HG03432 (cell line): ENCODE results near the gene FANCM.

ENCODE experiments used
- ATAC-seq: cut with Tn5 transposase; IDR thresholded peaks from one replicate; pipeline ENCODE4 v1.9.1; 2021; ENCODE audit warnings: mild to moderate bottlenecking, moderate library complexity; ENCODE audit not compliant: unreplicated experiment

Gene FANCM, protein sequence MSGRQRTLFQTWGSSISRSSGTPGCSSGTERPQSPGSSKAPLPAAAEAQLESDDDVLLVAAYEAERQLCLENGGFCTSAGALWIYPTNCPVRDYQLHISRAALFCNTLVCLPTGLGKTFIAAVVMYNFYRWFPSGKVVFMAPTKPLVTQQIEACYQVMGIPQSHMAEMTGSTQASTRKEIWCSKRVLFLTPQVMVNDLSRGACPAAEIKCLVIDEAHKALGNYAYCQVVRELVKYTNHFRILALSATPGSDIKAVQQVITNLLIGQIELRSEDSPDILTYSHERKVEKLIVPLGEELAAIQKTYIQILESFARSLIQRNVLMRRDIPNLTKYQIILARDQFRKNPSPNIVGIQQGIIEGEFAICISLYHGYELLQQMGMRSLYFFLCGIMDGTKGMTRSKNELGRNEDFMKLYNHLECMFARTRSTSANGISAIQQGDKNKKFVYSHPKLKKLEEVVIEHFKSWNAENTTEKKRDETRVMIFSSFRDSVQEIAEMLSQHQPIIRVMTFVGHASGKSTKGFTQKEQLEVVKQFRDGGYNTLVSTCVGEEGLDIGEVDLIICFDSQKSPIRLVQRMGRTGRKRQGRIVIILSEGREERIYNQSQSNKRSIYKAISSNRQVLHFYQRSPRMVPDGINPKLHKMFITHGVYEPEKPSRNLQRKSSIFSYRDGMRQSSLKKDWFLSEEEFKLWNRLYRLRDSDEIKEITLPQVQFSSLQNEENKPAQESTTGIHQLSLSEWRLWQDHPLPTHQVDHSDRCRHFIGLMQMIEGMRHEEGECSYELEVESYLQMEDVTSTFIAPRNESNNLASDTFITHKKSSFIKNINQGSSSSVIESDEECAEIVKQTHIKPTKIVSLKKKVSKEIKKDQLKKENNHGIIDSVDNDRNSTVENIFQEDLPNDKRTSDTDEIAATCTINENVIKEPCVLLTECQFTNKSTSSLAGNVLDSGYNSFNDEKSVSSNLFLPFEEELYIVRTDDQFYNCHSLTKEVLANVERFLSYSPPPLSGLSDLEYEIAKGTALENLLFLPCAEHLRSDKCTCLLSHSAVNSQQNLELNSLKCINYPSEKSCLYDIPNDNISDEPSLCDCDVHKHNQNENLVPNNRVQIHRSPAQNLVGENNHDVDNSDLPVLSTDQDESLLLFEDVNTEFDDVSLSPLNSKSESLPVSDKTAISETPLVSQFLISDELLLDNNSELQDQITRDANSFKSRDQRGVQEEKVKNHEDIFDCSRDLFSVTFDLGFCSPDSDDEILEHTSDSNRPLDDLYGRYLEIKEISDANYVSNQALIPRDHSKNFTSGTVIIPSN (N-terminal part only)

DNA sequence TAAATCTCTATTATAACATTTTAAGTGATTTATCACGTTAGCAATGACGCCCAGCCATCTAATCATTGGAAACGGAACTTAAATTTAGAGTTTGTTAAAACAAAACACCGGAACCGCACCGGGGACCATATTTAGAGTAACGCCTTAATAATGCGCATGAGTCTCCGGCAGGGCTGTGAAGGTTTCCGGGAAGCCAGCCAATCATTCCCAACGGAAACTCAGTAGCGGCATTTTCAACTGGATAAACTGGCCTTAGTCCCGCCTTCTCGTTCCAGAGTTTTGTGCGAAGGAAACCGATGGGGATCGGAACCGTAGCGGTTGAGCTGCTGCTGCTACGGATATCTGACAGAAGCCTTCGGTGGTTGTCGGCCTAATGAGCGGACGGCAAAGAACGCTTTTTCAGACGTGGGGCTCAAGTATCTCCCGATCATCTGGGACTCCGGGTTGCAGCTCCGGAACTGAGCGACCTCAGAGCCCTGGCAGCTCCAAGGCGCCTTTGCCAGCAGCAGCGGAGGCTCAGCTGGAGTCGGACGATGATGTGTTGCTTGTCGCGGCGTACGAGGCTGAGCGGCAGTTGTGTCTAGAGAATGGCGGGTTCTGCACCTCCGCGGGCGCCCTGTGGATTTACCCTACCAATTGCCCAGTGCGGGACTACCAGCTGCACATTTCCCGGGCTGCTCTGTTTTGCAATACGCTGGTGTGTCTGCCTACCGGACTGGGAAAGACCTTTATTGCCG, at the start of gene FANCM:
Gene FANCM (plus strand): TSS at position 272 of the 737 bp plus-strand sequence. CDS start 102 bp downstream, at position 374.
- peak; percentile 44 for ATAC-seq

DNA sequence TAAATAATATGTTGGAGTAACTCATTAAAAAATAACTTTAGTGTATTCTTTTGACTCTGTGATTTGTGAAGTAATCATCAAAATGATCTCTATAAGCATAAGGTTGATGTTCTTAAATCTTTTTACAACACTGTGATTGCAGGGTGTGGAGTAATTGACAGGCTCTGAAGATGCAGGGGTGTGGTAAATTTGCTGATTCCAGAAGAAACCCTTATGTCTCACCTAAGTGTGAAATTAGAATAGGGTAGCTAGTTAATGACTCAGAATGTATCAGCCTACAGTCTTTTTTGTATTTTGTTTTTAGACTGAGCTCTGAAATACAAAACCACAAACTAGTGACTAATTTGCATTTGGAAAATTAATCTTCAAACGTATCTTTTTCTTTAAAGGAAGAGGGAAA, 45.9 kb upstream of the FANCM start:
- ATAC-seq: peak; percentile 77

DNA sequence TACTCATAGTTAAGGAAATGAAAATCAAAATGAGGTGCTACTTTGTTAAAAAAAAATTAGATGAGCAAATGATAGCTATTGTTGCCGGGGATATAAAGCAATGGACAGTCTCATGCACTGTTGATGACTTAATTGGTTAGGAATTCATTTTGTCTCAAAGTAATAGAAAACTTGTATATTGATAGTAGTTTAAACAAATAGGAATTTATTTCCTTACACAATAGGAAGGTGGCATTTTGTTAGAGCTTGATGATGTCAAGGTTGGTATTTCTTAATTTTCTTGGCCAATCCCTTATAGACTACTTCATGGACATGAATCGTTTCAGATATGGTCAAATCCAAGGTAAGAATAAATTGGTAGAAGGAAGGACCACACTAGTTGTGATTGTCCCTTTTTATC, 44.0 kb upstream of the FANCM start:
- ATAC-seq: no peak

DNA sequence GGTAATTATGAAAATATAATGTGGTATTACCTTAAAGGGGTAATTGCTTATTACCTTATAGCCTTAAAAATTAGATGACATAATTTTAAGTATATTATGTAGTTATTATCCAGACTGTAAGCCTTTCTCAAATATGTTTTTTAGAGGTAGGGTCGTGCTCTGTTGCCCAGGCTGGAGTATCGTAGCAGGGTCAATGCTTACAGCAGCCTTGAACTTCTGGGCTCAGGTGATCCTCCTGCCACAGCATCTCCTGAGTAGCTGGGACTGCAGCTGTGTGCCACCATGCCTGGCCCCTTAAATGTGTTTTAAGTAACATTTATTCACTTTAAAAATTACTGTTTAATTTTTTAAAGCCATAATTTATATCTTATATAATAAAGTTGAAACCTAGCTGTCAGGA, 41.5 kb upstream of the FANCM start:
- ATAC-seq: no peak

DNA sequence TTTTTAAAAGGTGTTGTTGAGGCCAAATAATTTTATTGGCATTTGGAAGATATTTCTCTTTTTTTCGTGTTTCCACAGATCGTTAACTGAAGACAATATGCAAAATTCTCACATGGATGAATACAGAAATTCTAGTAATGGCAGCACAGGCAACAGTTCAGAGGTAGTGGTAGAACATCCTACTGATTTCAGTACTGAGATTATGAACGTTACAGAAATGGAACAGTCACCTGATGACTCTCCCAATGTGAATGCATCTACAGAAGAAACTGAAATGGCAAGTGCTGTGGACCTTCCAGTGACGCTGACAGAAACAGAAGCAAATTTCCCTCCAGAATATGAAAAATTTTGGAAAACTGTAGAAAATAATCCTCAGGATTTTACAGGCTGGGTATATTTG, 40.6 kb upstream of the FANCM start:
- no peak for ATAC-seq

DNA sequence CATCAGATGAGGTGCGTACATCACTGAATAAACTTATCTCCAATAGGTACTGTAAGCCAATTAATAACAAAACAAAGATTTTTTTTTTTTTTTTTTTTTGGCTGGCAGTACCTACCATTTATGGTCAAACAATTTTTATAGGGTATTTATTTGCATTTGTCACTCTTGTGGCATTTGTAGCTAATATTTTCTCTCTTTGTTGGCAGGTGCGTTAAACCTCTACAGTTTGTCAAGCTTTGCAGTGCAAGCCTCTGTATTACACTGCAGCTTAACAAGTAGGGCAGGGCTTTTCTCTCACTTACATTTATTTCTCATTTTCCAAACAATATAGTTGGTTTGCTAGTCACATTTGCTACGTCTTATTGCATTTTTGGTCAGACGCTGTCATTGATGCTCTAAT, 39.5 kb upstream of the FANCM start:
- ATAC-seq: no peak

DNA sequence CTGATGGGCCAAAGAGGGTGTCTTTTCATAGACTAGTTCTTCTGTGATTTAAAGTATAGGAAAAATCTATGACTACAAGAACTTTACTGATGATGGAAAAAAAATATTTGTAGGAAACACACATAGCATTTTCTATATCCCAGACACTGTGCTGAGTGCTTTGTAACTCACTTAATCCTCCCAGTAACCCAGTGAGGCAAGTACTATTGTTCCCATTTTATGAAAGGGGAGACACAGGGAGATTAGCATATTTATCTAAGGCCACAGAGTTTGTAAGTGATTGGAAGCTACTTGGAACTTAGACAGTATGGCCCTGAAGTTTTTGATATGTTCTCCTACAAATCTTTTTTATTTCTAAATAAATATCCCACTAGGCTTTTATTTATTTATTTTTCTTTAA, 31.9 kb upstream of the FANCM start:
- ATAC-seq: no peak

DNA sequence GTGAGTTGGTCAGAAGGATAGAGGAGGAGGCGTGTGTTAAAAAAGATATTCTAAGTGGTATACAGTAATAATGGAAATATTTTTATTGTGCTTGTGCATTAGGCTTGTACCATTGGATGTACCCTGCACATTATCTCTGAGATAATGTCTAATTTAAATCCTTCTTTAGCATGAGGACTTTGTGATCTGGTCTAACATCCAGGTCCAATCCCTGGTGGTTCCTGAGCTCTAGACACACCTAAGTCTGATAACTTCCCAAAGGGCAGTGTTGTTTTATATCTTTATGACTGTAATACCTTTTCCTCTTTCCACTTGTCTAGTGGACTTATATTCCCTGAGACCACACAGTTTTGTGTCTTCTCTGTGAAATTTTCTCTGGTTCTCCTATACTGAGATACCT, 31.2 kb upstream of the FANCM start:
- ATAC-seq: no peak

DNA sequence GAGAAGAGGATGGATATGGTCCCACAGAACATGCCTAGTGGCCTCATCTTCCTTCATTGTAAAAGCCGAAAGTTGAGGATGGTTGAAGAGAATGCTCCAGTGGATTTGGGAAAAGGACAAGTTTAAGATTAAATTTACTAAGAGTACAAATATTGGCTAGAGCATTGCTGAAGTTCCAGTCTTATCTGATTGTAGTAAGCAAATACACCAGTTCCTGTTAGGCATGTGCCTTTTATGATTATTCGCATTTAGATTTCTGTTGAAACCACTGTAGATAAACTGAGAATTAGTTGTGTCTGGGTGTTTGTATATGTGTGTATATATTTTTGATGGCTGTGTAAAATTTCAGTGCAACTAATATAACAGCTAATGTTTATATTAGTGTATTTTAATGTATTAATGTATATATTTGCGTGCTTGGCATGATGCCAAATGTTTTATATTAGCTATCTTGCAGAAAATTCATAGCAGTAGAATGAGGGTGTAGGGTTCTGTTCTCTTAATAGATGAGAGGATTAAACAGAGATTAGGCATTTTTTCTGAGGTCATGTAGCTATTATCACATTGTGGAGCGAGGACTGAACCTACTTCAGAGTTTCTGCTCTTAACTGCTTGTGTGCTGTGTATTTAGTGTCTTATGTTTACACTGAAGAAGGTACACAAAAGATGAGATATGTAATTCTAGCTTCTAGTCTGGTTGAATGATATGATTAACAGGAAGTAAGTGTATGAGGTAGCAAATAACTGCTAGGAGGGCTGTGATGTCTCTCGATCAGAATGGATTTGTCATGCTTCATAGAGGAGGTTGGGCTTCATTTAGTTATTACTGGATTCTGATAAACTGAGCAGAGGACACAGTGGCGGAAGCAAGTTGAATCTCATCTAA, 22.6 kb upstream of the FANCM start:
- ATAC-seq: no peak

DNA sequence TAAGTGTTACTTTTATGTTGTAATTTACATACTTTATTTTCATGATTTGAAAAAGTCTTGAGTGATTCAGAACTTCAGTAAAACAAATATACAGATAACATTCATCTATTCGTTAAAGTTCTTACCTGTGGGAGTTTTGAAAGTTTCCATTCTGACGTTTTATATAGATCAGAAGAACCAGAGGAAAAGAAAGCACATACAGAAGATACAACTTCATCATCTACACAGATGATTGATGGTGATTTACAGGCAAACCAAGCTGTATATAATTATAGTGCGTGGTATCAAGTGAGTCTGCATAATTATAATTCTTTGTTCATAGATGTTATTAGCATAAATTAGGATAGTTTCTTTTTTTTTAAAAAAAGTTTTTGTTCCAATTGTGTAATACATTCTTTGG, 21.4 kb upstream of the FANCM start:
- no peak for ATAC-seq

DNA sequence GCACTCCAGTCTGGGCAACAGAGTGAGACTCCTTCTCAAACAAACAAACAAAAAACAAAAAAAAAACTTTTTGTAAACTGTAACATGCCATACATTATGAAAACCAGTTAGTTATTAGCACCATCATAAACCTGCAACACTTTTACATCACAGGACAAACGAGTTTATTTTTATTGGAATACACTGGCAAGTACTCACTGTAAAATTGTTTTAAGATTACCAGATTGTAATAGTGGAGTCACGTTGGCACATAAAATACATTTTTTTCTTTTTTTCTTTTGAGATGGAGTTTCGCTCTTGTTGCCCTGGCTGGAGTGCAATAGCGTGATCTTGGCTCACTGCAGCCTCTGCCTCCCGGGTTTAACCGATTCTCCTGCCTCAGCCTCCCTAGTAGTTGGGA, 17.1 kb upstream of the FANCM start:
- no peak for ATAC-seq

DNA sequence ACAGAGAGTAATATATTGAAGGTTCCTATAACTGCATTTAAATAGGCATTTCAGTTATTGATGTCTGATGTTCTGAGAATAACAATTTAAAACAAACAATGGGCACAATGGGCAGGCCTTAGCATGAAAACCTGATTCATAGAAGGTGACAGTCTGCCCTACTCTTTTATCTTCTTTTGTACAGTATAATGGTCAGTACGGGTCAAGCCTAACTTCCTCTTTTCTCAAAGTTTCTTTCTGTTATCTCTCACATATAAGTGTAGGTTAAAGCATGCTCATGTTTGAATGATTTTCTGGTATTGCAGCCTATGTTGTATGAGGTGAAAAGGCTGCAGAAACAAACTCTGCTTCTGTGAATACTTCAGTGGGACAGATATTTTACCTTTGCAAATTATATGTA, 15.6 kb upstream of the FANCM start:
- ATAC-seq: no peak

DNA sequence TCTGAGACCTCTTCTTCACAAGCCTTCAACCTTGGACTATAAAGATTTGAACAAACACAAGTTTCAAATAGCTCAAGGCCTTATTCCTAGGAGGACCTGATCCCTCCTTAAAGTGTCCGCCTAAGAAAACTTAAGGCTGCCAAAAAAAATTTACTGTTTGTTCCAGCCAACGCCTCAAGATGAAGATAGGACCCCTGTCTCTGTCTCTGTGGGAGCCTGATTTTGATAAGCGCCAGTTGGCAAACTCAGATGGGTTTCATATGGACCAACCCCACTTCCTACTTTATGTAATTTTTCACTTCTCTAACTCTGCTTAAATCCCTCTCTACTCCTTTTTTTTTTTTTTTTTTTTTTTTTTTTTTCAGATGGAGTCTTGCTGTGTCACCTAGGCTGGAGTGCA, 12.5 kb upstream of the FANCM start:
- ATAC-seq: no peak

DNA sequence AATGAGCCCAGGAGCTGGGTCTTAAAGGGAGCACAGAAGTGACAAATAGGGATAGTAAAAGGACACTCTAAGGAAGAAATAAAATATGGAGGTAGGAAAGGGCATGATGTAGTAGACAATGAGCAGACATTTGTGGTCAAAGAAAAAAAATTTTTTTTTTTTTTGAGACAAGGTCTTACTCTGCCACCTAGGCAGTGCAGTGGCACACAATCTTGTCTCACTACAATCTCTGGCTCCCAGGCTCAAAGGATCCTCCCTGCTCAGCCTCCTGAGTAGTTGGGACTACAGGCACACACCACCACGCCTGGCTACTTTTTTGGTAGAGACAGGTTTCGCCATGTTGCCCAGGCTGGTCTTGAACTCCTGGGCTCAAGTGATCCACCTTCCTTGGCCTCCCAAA, 10.0 kb upstream of the FANCM start:
- ATAC-seq: no peak

DNA sequence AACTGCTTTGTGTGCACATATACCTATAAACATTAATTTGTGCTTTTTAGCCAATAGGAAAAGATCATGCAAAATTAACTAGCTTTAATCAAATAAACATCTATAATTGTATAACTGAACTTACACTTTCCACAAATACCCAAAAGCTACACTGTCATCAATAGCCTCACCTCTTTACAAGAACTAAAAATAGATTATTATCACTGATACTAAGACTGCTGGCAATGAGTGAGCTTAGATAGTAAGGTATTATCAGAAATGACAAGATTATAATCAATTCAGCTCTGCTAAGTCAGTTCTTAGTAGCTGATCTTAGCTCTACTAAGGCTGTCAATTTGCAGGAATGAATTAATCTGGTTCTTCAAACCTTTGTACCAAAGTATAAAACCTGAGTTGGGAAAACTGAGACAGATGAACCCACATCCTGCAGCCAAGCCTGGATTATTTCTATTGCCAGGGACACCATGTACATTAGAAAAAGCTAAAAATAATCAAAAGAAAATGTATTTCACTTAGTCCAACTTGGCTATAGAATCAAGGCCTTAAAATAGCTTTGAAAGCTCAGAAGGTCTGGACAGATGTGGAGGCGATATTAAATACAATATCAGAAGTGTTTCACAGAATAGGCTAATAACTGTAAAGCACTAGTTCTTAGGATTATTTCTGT, 6.6 kb upstream of the FANCM start:
- no peak for ATAC-seq

DNA sequence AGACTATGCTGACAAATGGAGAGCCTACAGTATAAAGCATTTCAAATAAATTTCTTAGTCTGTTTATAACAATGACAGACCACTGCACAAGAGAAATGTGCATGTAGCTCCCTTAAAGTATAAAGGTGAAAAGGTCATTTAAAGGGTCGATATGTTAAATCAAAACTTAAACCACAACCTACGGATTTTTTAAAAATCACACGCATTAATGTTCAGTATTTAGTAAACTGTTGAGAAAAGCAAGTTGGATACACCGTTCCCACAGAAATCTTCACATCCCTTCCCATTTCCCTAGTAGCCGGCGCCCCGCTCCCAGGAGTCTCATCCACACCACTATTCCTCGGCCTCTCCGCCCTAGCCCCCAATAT, 2.1 kb upstream of the FANCM start:
- no peak for ATAC-seq

DNA sequence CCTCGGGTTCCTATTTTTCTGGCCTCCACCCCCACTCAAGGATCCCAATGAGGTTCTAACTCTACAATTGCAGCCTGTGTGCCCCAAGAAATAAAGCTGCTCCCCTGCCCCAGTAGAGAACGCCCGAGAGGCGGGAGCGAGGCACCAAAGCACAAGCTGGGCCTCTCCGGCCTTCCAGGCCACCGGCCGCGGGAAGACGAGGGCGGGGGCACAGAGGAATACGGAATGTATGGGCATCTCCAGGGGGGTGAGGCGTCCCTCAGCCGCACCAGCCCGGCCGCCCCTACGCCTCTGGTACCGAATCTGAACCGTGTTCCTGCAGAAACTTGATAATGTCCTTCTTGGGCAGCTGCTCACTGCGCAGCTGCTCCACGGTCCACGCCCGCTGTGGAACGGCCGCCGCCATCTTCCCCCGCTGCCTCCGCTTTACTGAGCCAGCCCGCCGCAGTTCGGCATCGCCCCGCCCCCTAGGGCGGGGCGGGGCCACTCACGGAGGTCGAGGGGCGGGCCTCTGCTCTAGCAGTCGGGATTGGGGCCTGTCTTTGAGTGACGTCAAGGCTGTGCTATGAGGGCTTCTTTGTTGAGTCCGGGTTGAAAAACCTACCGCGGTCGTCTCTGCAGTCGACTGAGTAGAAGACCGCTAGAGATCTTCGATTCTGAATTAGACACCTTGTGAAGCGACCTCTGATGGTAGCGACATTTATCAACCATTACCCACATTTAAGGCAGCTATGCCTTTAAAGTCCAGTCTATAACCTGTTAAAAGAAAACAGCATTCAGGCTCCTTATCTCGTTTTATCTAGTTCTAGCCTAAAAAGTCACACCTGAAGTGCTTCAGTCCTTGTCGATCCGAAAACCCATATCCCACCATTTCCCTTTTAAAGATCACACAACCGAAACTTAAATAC, 1.4 kb upstream of the FANCM start, which contains the start of gene FKBP3:
Gene FKBP3 (minus strand): TSS at position 431 of the 908 bp plus-strand sequence. CDS start 25 bp downstream, at position 406.
- peak; percentile 88 for ATAC-seq

DNA sequence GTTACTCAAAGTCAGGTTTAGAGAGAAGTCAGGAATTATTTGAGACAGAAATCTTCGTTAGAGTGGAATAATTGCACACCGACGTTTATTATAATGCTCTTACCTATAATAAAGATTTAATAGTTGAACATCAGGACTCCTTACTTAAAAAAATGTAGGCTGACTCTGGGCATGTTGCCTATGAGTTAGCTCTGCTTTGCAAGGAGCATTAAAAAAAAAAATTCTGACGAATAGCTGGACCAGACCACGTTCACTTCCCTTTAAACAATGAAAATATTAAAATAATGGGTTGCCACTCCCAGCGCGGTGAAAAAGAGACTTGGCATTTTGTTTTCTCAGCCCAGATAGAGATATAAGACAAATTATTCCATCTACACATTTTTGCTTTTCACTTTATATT, 574 bp upstream of the FANCM start:
- ATAC-seq: no peak
